OCI-LY1 (cell line): Measurements from ENCODE around the gene PARD3.

Experiments used
- H2AFZ ChIP-seq: fragments of 200-600 bp; sonication (generic), shearing (Covaris generic); 2 replicates; pipeline ENCODE4 v1.6.0; 2014; ENCODE audit warnings: antibody characterized with exemption, mild to moderate bottlenecking, low read length
- H3F3A ChIP-seq: fragments of 200-600 bp; sonication (generic), shearing (Covaris generic); 2 replicates; pipeline ENCODE4 v1.6.0; 2014; ENCODE audit warnings: mild to moderate bottlenecking, antibody characterized with exemption, low read length, moderate library complexity; ENCODE audit not compliant: insufficient read depth
- H3K27ac ChIP-seq: fragments of 200-600 bp; sonication (generic); 2 replicates; pipeline ENCODE4 v1.5.1; 2014; ENCODE audit warnings: low read length, mixed run types, mild to moderate bottlenecking, low read depth; ENCODE audit not compliant: poor library complexity, severe bottlenecking
- H3K27me3 ChIP-seq: fragments of 200-600 bp; sonication (generic); 2 replicates; pipeline ENCODE4 v1.6.0; 2014; ENCODE audit warnings: antibody characterized with exemption, mild to moderate bottlenecking, low read length, moderate library complexity; ENCODE audit not compliant: insufficient read depth
- H3K36me3 ChIP-seq: fragments of 200-600 bp; sonication (generic); 2 replicates; pipeline ENCODE4 v1.6.1; 2014; ENCODE audit warnings: mild to moderate bottlenecking, antibody characterized with exemption, low read length, moderate library complexity, mixed read lengths; ENCODE audit not compliant: insufficient read depth
- H3K4me1 ChIP-seq: fragments of 200-600 bp; sonication (generic); 2 replicates; pipeline ENCODE4 v1.5.1; 2014; ENCODE audit warnings: mild to moderate bottlenecking, low read length, moderate library complexity; ENCODE audit not compliant: insufficient read depth, severe bottlenecking
- H3K4me2 ChIP-seq: fragments of 200-600 bp; sonication (generic), shearing (Covaris generic); 2 replicates; pipeline ENCODE4 v1.6.1; 2014; ENCODE audit warnings: low read length
- H3K4me3 ChIP-seq: fragments of 200-600 bp; sonication (generic); 2 replicates; pipeline ENCODE4 v1.5.1; 2014; ENCODE audit warnings: low read length, low read depth, mild to moderate bottlenecking, mixed read lengths; ENCODE audit not compliant: poor library complexity, severe bottlenecking
- H3K79me2 ChIP-seq: fragments of 200-600 bp; shearing (Covaris generic); 2 replicates; pipeline ENCODE4 v1.6.1; 2016; ENCODE audit warnings: mixed run types, low read length, mixed read lengths; ENCODE audit not compliant: insufficient read depth
- H3K9ac ChIP-seq: fragments of 200-600 bp; sonication (generic), shearing (Covaris generic); 2 replicates; pipeline ENCODE4 v1.6.1; 2014; ENCODE audit warnings: mild to moderate bottlenecking, low read length, mixed read lengths
- H3K9me2 ChIP-seq: fragments of 200-600 bp; sonication (generic), shearing (Covaris generic); 2 replicates; pipeline ENCODE4 v1.6.1; 2014; ENCODE audit warnings: low read depth, mild to moderate bottlenecking, low read length, mixed read lengths
- H3K9me3 ChIP-seq: fragments of 200-600 bp; shearing (Covaris generic); 2 replicates; pipeline ENCODE4 v1.6.1; 2014; ENCODE audit warnings: low read length, mixed read lengths
- H4K20me1 ChIP-seq: fragments of 200-600 bp; sonication (generic), shearing (Covaris generic); 2 replicates; pipeline ENCODE4 v1.6.0; 2016; ENCODE audit warnings: mild to moderate bottlenecking, low read length; ENCODE audit not compliant: insufficient read depth
- EZH2 ChIP-seq: fragments of 200-600 bp; sonication (generic), shearing (Covaris generic); IDR thresholded peaks from 2 replicates; pipeline ENCODE4 v1.8.0; 2017; ENCODE audit warnings: borderline replicate concordance, mixed run types, mild to moderate bottlenecking, antibody characterized with exemption, low read length, moderate library complexity, mixed read lengths
- TF ChIP-seq, protein P1 (sequence below): fragments of 200-600 bp; sonication (generic), shearing (Covaris generic); IDR thresholded peaks from 2 replicates; pipeline ENCODE4 v1.5.1; 2017; ENCODE audit warnings: mild to moderate bottlenecking, antibody characterized with exemption, low read length, moderate library complexity, mixed read lengths

The PARD3 gene

DNA sequence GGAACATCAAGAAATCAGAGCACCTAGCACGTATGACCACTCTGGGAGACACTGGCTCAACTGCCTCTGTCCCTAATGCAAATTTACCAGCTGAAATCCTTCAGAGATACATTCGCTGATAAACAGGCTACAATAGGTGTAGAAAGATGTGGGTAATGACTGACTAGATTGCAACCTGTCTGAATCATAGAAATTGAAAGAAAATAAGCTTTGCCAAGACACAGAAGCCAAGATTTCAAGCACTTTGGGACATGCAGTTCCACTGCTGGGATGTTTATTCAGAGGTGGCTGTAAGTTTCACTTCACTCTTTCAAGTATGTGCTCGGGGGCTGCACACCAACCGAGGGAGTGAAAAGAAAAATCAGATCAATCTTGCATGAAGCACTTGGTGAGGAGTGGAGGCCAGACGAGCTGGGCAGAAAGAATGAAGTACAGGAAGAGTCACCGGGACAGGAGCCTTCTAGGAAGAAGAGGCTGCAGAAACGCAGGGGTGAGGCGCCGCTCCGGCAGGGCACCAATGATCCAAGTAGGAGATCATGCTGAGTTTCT, 276.7 kb downstream of the PARD3 start:
- Histone ChIP-seq H3K27ac (no peak overlapping the region), H3K36me3 (no peaks in the 10 kb centered on the region), H3F3A (no peaks in the 10 kb centered on the region), H3K4me3 (no peak overlapping the region), H2AFZ (no peak overlapping the region), H3K9ac (no peak overlapping the region), H3K9me3 (no peaks in the 10 kb centered on the region), H4K20me1 (no peaks in the 10 kb centered on the region), H3K27me3 (no peaks in the 10 kb centered on the region), H3K9me2 (no peaks in the 10 kb centered on the region), H3K4me2 (no peak overlapping the region), H3K79me2 (no peaks in the 10 kb centered on the region), H3K4me1 (no peaks in the 10 kb centered on the region)
- TF ChIP-seq EZH2: no peak
- TF ChIP-seq, protein P1, sequence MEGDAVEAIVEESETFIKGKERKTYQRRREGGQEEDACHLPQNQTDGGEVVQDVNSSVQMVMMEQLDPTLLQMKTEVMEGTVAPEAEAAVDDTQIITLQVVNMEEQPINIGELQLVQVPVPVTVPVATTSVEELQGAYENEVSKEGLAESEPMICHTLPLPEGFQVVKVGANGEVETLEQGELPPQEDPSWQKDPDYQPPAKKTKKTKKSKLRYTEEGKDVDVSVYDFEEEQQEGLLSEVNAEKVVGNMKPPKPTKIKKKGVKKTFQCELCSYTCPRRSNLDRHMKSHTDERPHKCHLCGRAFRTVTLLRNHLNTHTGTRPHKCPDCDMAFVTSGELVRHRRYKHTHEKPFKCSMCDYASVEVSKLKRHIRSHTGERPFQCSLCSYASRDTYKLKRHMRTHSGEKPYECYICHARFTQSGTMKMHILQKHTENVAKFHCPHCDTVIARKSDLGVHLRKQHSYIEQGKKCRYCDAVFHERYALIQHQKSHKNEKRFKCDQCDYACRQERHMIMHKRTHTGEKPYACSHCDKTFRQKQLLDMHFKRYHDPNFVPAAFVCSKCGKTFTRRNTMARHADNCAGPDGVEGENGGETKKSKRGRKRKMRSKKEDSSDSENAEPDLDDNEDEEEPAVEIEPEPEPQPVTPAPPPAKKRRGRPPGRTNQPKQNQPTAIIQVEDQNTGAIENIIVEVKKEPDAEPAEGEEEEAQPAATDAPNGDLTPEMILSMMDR: no peak

GRCh38 chr10:34537629-34538231, 277.4 kb downstream of the PARD3 start:
- no peaks in the 10 kb centered on the region for H3F3A ChIP-seq
- H3K27ac ChIP-seq: no peak overlapping the region
- no peak overlapping the region for H3K4me3 ChIP-seq
- H3K9ac ChIP-seq: no peak overlapping the region
- no peaks in the 10 kb centered on the region for H3K79me2 ChIP-seq
- TF ChIP-seq, protein P1: no peak
- no peak for TF ChIP-seq EZH2
- H3K4me2 ChIP-seq: no peak overlapping the region
- H3K9me3 ChIP-seq: no peaks in the 10 kb centered on the region
- no peaks in the 10 kb centered on the region for H4K20me1 ChIP-seq
- H3K27me3 ChIP-seq: no peaks in the 10 kb centered on the region
- no peaks in the 10 kb centered on the region for H3K9me2 ChIP-seq
- H3K36me3 ChIP-seq: no peaks in the 10 kb centered on the region
- no peaks in the 10 kb centered on the region for H3K4me1 ChIP-seq
- H2AFZ ChIP-seq: no peak overlapping the region

GRCh38 chr10:34535872-34536271, 279.2 kb downstream of the PARD3 start:
- Histone ChIP-seq H3K4me1 (no peaks in the 10 kb centered on the region), H3F3A (no peaks in the 10 kb centered on the region), H4K20me1 (no peaks in the 10 kb centered on the region), H3K27me3 (no peaks in the 10 kb centered on the region), H3K9me3 (no peaks in the 10 kb centered on the region), H3K4me3 (no peak overlapping the region), H3K79me2 (no peaks in the 10 kb centered on the region), H3K4me2 (no peak overlapping the region), H3K27ac (no peak overlapping the region), H3K36me3 (no peaks in the 10 kb centered on the region), H3K9ac (no peak overlapping the region), H2AFZ (no peak overlapping the region), H3K9me2 (no peaks in the 10 kb centered on the region)
- TF ChIP-seq, protein P1: no peak
- no peak for TF ChIP-seq EZH2
